ENCODE measurements around the gene AOPEP.
"Not testable (repeated sequence)": the region's sequence is repeated elsewhere in the genome, so short reads cannot be mapped to it uniquely, and the experiment has no call there.

The AOPEP gene

DNA sequence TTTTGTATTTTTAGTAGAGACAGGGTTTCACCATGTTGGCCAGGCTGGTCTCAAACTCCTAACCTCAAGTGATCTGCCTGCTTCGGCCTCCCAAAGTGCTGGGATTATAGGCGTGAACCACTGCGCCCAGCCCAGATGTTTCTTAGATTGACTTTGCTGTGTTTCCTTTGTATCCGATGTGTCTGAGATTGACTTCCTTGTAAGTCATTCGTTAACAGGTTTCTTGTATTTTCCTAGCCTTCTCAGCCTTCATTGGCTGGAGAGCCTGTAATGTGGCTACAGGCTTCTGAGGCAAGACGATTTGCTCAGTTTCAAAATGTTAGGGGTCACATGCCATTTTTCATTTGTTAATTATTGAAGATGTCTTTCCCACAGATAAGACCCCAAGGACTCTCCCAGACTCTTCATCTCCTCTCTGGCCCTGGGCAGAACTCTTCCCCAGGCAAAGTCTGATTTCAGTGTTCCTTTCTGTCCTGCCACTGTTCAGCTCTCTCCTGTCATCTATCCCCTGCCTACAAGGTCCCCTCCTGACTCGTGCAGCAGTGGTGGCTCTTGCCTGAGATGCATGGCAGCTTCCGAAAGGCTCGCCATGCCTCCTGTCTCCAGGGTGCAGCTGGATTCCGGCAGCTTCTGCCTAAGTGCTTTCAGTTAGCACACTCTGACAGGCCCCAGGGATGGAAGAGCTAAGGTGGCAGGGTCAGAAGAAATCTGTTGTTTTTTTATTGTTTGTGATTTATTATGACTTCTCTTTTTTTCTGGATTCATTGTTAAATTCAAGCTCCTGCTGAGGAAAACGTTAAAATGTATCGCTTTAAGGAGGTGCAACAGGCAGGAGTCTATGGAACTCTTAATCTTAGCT is 206.4 kb downstream of the AOPEP start:
- no peak for DNase-seq (ENCODE audit: low read depth)

DNA sequence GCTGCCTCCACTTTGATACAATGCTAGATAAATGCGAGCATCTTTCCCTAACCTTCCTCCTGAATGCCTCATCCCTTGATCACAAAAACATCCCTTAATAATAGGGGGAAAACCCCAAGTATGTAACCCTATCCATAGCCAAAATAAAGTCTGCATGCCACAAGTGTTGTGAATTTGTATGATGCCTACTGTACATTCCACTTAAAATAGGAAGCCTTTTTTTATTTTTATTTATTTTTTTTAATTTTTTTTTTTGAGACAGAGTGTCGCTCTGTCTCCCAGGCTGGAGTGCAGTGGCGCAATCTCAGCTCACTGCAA is 207.0 kb downstream of the AOPEP start:
- DNase-seq (ENCODE audit: low read depth) = peak; percentile 89

DNA sequence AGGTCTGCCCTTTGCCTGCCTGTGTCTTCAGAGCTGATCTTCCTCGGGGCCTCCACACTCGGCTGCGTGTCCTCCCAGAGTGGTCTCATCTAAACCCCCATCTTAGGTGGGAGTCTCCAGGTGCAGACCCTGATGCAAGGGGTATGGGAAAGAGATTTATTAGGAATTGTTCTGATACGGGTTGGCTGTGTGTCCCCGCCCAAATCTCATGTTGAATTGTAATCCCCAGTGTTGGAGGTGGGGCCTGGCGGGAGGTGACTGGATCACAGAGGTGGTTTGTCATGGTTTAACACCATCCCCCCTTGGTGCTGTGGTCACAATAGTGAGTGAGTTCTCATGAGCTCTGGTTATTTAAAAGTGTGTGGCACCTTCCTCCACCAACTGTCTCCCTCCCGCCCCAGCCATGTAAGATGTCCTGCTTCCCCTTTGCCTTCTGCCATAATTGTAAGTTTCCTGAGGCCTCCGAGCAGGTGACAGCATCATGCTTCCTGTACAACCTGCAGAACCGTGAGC is 208.4 kb downstream of the AOPEP start:
- DNase-seq (ENCODE audit: low read depth) = no peak

GRCh38 chr9:94935396-94935795 is 208.9 kb downstream of the AOPEP start:
- no peak for DNase-seq (ENCODE audit: low read depth)

DNA sequence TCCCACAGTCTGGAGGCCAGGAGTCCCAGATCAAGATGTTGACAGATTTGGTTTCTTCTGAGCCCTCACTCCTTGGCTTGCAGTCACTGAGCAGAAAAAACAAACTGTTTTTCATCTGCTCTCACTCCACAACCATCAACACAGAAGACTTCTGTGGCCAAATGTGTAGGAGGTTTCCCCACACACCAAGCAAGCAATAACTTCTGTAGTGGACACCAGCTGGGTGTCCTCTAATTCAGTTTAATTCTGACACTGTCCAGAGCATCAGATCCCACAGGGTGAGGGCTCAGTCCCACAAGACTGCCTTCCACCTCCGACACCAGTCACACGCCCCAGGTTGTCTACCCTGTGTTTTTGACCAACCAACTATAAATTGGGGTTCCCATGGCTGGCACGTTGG is 209.9 kb downstream of the AOPEP start:
- no peak for DNase-seq (ENCODE audit: low read depth)

DNA sequence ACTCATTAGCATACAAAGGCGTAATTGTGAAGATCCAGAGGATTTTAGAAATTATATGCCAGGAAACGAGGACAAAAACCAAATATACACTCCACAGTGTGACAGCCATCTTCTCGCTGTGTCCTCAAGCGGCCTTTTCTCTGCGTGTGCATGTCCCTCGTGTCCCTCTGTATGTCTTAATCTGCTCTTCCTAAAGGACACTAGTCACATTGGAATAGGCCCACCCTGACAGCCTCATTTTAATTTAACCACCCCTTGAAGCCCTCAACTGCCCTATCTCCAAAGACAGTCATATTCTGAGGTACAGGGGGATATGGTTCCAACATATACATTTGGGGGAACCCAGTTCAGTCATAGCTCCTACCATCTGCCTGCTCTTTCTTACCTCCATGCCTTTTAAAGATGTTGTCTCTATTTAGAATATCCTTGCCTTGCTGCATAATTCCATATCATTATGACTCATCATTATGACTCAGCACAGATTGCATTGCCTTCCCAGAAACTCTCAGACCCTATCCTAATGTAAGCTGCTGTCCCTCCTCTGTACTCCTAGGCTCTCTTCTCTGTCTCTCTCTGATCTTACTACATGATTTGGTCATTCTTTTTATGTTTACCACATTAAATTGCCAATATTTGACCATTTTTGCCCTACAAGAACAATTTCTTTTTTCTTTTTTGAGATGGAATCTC is 210.9 kb downstream of the AOPEP start:
- DNase-seq (ENCODE audit: low read depth) = peak; percentile 94

GRCh38 chr9:94938384-94938783 is 211.9 kb downstream of the AOPEP start:
- DNase-seq (ENCODE audit: low read depth) = no peak

GRCh38 chr9:94940296-94940695 is 213.8 kb downstream of the AOPEP start:
- not testable (repeated sequence) for DNase-seq (ENCODE audit: low read depth)

- peak; percentile 63 for DNase-seq (ENCODE audit: low read depth)
Observed at GRCh38 chr9:94941211-94941875, 214.8 kb downstream of the AOPEP start.

GRCh38 chr9:94944626-94945025 is 218.1 kb downstream of the AOPEP start:
- DNase-seq (ENCODE audit: low read depth) = no peak

- peak; percentile 90 for DNase-seq (ENCODE audit: low read depth)
Observed at GRCh38 chr9:94945197-94946144, 219.0 kb downstream of the AOPEP start.

GRCh38 chr9:94946256-94946655 is 219.8 kb downstream of the AOPEP start:
- DNase-seq (ENCODE audit: low read depth) = no peak

DNA sequence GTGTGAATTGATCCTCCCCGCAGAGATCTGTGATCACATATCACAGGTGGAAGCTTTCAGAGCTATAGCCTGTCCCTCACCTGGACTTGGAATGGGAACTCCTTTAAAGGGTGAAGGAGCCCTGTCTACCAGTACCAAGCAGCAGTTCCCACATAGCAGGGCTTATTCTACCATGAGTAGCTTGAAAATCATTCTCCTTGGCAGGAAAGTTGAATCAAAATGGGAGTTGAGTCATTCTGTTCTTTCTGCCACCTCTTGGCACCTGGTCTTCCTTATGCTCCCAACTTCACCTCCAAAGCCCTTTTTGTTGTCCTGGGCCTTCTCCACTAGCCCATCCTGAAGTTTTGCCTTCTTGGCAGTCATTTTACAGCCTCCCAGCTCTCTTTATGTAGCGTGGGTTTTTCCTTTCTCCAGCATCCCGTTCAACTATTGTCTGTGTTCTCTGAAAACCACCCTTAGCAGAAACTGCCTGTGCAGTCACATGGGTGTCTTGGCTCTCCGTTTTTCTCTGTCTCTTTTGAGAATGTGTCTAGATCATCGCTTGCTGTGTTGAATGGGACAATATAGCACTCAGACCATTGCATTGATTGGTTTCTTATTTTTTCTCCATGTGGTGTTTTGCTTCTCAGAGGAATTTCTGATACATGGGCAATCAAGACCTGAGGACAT is 222.2 kb downstream of the AOPEP start:
- no peak for DNase-seq (ENCODE audit: low read depth)

- DNase-seq (ENCODE audit: low read depth) = no peak
Observed at GRCh38 chr9:94949370-94949769, 222.9 kb downstream of the AOPEP start.

DNA sequence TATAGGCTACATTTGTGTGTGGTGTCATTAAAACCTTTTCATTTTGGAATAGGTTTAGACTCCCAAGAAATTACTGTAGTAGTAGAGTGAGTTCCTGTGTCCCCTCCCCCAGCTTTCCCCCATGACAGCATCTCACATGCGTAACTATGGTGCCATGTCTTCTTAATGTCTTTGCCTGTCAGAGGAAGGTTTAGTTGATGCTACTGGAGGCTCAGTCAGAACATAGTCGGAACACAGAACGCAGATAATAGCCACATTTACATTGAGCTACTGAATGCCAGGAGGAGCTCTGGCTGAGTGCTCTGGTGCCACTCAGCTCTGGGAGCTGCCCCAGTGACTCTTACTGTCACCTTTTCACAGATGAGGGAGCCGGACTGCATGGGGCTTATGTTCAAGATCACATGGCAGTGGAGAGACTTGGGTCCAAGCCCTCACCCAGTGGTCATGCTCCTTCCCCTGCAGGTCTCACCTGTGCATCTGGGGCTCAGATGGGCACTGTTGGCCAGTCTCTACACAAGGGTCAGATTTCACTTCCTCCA is 223.6 kb downstream of the AOPEP start:
- DNase-seq (ENCODE audit: low read depth) = no peak

- DNase-seq (ENCODE audit: low read depth) = peak; percentile 65
Observed at GRCh38 chr9:94950579-94951323, 224.3 kb downstream of the AOPEP start.

- DNase-seq (ENCODE audit: low read depth) = no peak
Observed at GRCh38 chr9:94951324-94952135, 225.0 kb downstream of the AOPEP start.

GRCh38 chr9:94952565-94953373 is 226.3 kb downstream of the AOPEP start:
- DNase-seq (ENCODE audit: low read depth) = no peak
